ENCODE data around the gene ZSCAN21. TPM values are rescaled to one million over a fixed set of nuclear protein-coding genes. Genes with fewer than 3 reads are reported as not detected.

ZSCAN21 gene
- total and polyA plus RNA-seq, 2 donors (not counting 3 experiments of a cell fraction or from before 2014, with no cell fraction given), result 7.4 to 7.7 TPM

- CTCF ChIA-PET, result interaction anchor here (0.9 to 1.9 kb wide), 7 partner anchors 18 to 91 kb away, joined by 3 to 17 read pairs (median 5); partner anchors contain the start of genes AP4M1, MBLAC1 and MCM7
- peak within 1 kb of the TSS; percentile 85 to 92 (median 89) for H3K4me3 ChIP-seq (replicated peaks in 1 of 3; ENCODE audit: insufficient read depth in 1 of 3, low read depth in 1 of 3, low read length in 3 of 3)
- peak within 1 kb of the TSS; percentile 78 for H3K27ac ChIP-seq (ENCODE audit: insufficient read depth, low read depth, low read length)
- peak; percentile 99 for FAIRE-seq
- BruUV-seq (replicated peaks), result no TSS peak
- TF ChIP-seq EZH2 (IDR thresholded peaks at IDR 0.05; ENCODE audit: borderline replicate concordance, low read depth, low read length, severe bottlenecking) (no peak), CTCF (IDR thresholded peaks at IDR 0.05; ENCODE audit: extremely low read depth in 1 of 2, insufficient read depth in 1 of 2, low read depth in 1 of 2, low read length in 2 of 2) (peak; percentile 96 to 98), JUN (IDR thresholded peaks at IDR 0.05; ENCODE audit: borderline replicate concordance, insufficient read depth, insufficient read length, low read depth) (no peak), MYC (IDR thresholded peaks at IDR 0.05; ENCODE audit: low read depth, low read length) (peak; percentile 58), POLR2A (IDR thresholded peaks at IDR 0.05; ENCODE audit: low read depth, low read length) (peak; percentile 86), FOS (IDR thresholded peaks at IDR 0.05; ENCODE audit: borderline replicate concordance, insufficient read depth, low read length) (peak; percentile 67), GATA2 (IDR thresholded peaks at IDR 0.05; ENCODE audit: insufficient read depth, insufficient read length, low read depth, low read length) (no peak), POLR2AphosphoS5 (IDR thresholded peaks at IDR 0.05; ENCODE audit: insufficient read depth, low read depth, low read length) (peak; percentile 87), MAX (IDR thresholded peaks at IDR 0.05; ENCODE audit: insufficient read depth, insufficient read length) (peak; percentile 74)
- H3K4me1 ChIP-seq (ENCODE audit: control insufficient read depth, extremely low read depth, insufficient read depth, low read length), result peaks cover 19% of the 10 kb centered on the region
- peak; percentile 100 for DNase-seq (ENCODE audit: low read depth, low spot score)
- peak within 1 kb of the TSS; percentile 70 for H3K4me2 ChIP-seq (ENCODE audit: insufficient read depth, low read length)
- no peaks in the 10 kb centered on the region for H4K20me1 ChIP-seq (replicated peaks; ENCODE audit: control insufficient read depth, extremely low read depth, insufficient read depth, low read length)
- H2AFZ ChIP-seq (ENCODE audit: low read depth, low read length), result no peak within 1 kb of the TSS
- H3K27me3 ChIP-seq (ENCODE audit: control insufficient read depth in 2 of 2, insufficient read depth in 2 of 2, low read length in 2 of 2), result no peaks in the 10 kb centered on the region
- intact Hi-C loops (cut with micrococcal nuclease) (loop anchor here (1.0 to 10.0 kb wide), 5 partner anchors 20 to 167 kb away; partner anchors contain the start of genes AP4M1, MCM7, TRIM4 and ZKSCAN1), dilution Hi-C loops (cut with MboI; ENCODE audit: extremely low pct_ligation_motif_present, low sequenced_read_pairs) (no loop called here)
- POLR2A ChIA-PET, result interaction anchor here (1.1 to 1.5 kb wide), 2 partner anchors 20 kb away, joined by 8 to 15 read pairs; partner anchors contain the start of genes AP4M1 and MCM7
- peak within 1 kb of the TSS; percentile 92 for H3K9ac ChIP-seq (replicated peaks; ENCODE audit: extremely low read depth, insufficient read depth, low read length)
- H3K9me1 ChIP-seq (replicated peaks; ENCODE audit: control insufficient read depth, extremely low read depth, insufficient read depth, low read length), result no peaks in the 10 kb centered on the region
- H3K36me3 ChIP-seq (ENCODE audit: control insufficient read depth in 2 of 2, extremely low read depth in 1 of 2, insufficient read depth in 2 of 2, low read length in 2 of 2), result peaks cover 3 to 10% of the 10 kb centered on the region in 2 experiments
- H3K9me3 ChIP-seq (replicated peaks; ENCODE audit: control insufficient read depth, insufficient read depth, low read length), result no peaks in the 10 kb centered on the region
- peaks cover 41% of the 10 kb centered on the region for H3K79me2 ChIP-seq (ENCODE audit: control insufficient read depth, insufficient read depth, low read length)
Measured at GRCh38 chr7:100081535-100082102, 32.0 kb downstream of the ZSCAN21 start, which contains the start of gene ZNF3. ZNF3 (minus strand) TSS chr7:100081723; CDS start chr7:100077357, 4,366 bp downstream.
